GM19397 (cell line): ENCODE results near the gene LRR1.
A peak's percentile ranks its signal among the peaks of the same experiment; 100 is the strongest.
"Not testable (repeated sequence)": the region's sequence is repeated elsewhere in the genome, so short reads cannot be mapped to it uniquely, and the experiment has no call there.

ENCODE experiments used
- ATAC-seq: cut with Tn5 transposase; IDR thresholded peaks from one replicate; pipeline ENCODE4 v1.9.1; 2021; ENCODE audit warnings: mild to moderate bottlenecking, moderate library complexity; ENCODE audit not compliant: unreplicated experiment

LRR1 gene

DNA sequence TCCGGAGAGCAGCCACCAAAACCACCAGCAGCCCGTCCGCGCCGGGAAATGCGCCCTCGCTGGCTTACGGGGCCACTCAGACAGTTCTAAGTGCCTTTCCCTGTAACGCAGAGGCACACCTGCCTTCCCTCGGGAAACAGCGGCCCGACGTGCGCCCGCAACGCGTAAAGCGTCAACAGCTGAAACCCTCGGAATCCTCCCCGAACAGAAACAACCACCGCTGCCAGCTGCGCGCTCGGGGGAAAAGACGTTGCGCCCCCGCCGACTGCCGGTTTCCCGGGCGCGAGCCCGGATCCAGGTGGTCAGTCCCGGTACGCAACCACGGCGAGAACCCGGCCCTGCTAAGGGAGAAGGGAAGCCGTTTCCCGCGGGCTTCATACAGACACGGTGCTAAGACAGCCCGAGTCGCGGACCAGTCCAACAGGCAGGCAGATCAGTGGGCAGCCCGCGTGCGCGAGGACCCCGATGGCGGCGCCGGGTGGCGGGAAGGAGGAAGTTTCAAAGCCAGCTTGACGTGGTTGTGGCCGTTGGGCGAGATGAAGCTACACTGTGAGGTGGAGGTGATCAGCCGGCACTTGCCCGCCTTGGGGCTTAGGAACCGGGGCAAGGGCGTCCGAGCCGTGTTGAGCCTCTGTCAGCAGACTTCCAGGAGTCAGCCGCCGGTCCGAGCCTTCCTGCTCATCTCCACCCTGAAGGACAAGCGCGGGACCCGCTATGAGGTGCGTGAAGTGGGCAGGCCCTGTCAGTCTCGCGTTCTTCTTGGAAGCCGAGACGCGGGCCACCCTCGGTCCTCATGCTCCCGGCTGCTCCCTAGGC lies at the start of gene LRR1:
LRR1 (plus strand) TSS at position 456 of the 816 bp plus-strand sequence; CDS start at position 537, 81 bp downstream.
- ATAC-seq = peak; percentile 66

DNA sequence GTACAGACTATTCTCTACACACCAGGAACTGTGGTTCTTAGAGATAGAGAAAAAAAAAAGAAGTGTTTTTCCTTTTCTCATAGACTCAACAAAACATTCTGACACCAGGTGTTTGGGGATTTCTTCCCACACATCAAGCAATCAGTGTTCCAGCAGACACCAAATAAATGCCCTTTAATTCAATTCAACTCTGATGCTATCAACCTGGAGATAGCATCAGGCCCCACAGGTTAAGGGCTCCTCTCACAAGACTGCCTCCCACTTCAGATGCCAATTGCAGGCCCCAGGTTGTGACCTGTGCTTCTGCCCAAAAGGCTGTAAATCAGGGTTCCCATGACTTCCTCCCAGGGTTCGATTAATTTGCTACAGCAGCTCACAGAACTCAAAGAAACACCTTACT lies 49.3 kb upstream of the LRR1 start:
- ATAC-seq = no peak

DNA sequence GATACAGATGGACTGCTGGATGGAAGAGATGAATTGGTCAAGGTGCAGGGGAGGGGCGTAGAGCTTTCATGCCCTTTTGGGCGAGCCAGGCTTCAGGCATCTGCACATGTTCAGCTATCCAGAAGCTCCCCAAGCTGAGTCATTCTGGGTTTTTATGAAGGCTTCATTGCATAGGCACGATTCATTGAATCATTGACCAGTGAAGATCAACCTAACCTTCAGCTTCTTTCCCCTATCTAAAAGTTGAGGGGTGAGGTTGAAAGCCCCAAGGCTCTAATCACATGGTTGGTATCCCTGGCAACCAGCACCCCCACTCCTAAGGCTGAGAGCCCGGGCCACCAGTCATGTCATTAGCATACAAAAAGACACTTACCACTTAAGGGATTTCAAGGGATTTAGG lies 48.9 kb upstream of the LRR1 start:
- no peak for ATAC-seq

DNA sequence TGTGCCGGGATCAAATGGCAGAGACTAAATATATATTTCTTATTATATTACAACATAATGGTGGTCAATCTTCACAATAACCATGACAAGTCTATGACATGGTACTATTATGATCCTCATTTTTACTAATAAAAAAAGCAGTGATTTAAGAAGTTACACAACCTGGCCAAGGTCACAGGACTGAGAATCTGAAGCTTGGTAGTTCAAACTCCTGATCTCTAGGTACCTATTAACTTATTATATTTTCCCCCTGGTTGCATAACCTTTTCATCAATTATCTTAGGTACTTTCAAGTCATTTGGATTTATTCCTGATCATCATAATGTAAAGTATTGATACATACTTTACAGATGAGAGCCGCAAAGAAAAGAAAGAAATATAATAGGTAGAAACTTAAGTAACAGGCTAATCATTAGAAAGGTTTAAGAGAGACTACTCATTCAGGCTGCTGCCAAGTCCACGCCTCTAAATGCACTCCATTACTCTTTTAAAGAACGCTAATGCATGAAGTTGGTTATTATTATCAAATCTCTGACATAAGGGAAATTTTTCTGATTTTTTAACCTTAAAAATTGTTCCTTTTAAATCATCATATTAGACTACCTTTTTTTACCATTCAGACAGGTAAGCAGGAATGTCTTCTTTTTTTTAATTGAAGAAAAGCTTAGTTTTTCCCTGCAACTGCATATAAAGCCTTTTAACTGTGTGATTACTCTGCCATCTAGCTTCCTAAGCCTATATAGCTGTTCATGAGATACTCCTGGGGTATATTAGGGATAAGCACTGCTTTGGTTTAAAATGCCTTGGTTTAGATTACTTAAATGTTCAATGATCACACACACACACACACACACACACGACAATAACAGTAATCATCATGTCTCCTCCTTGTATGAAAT lies 48.2 kb upstream of the LRR1 start:
- ATAC-seq = no peak

DNA sequence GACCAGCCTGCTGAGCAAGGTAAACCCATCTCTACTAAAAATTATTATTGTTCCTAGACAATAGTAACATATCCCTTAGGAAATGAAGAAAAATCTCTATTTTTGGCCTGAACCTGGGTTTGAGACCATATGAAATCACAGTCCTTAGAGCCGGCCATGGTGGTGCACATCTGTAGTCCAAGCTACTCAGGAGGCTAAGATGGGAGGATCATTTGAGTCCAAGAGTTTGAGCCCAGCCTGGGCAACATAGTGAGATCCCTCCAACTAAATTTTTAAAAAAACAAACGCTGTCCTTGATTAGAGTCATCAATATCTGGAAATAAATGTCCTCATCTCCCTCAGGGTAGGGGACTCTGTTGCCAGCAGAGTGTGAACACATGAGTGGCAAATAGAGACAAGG lies 47.2 kb upstream of the LRR1 start:
- no peak for ATAC-seq

DNA sequence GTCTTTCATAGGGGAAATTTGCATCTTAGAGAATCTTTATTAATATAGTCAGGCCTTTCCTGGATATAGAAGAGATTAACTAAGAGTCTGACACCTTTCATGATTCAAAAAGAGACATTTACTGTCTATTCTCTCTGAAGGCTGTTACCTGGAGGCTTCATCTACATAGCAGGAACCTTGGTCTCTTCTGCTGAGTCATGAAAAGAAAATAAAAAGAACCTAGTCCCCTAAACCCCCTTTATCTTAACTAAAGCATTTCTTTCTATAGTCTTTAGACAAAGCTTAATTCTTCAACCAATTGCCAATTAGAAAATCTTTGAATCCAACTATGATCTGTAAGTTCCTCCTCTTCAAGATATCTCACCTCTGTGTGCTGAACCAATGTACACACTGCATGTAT lies 45.6 kb upstream of the LRR1 start:
- no peak for ATAC-seq

- no peak for ATAC-seq
These were observed 44.8 kb upstream of the LRR1 start for GRCh38 chr14:49553892-49554291.

DNA sequence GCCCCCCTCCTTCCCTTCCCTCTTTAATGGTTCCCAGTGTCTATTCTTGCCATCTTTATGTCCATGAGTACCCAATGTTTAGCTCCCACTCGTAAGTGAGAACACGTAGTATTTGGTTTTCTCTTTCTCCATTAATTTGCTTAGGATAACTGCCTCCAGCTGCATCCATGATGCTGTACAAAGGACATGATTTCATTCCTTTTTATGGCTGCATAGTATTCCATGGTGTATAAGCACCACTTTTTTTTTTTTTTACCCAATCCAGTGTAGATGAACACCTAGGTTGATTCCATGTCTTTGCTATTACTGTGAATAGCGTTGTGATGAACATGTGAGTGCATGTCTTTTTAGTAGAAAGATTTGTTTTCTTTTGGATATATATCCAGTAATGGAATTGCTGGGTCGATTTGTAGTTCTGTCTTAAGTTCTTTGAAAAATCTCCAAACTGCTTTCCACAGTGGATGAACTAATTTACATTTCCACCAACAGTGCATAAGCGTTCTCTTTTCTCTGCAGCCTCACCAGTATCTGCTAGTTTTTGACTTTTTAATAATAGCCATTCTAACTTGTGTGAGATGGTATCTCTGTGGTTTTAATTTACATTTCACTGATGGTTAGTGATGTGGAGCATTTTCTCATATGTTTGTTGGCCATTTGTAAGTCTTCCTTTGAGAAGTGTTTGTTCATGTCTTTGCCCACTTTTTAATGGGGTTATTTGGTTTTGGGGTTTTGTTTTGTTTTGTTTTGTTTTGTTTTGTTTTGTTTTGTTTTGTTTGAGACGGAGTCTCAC lies 38.6 kb upstream of the LRR1 start:
- no peak for ATAC-seq

- no peak for ATAC-seq
These were observed 32.0 kb upstream of the LRR1 start for GRCh38 chr14:49566714-49567113.

GRCh38 chr14:49569281-49569680 lies 29.5 kb upstream of the LRR1 start:
- ATAC-seq = no peak

DNA sequence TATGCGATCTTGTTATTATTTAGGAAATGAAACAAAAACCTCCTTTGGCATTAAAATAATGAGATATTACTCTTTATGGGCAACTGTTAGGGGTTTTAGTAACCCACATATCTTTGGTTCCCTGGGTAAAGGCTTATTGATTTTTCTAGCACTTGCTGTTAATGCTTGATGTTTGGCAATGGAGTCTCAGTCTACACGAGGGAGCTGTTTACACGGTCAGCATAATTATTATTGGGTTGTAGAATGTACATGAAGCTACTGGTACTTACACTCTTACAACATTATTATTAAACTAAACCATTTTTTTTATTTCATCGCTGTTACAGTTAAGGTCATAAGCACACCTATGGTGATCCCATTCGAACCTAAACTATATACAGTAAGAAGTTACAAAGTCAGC lies 24.7 kb upstream of the LRR1 start:
- no peak for ATAC-seq

DNA sequence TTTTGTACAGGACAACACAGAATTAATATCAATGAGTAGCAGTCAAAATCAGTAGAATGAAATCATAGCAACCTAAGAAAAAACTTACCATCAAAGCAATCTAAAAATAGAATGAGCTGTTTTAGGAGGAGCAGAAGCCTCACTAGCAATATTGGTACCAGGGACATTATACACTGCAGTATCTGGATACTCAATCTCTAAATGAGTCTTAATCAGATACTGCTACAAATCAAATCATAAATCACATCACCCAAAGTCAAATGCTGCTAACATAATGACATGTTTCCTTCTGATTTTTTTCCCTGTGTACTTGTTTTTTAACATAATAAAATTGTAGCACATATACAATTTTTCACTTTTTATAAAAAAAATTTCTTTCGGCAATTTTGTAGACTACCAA lies 20.6 kb upstream of the LRR1 start:
- ATAC-seq = no peak

DNA sequence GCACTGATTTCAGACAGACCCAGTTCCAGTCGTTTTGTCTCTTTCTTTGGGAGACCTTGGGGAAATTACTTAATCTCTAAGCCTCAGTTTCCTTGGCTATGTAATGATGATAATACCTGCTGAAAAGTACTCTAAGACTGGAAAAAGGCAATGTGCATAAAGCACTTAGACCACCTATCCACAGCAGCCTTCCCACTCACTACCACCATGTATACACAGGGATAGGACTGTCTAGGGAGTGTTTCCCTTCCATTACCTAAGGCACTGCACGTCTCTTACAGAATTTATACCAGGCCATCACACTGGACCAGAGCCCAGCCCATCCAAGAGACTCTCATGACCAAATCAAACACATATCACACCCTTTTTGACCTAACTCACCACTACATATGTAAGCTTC lies 18.9 kb upstream of the LRR1 start:
- ATAC-seq = no peak

DNA sequence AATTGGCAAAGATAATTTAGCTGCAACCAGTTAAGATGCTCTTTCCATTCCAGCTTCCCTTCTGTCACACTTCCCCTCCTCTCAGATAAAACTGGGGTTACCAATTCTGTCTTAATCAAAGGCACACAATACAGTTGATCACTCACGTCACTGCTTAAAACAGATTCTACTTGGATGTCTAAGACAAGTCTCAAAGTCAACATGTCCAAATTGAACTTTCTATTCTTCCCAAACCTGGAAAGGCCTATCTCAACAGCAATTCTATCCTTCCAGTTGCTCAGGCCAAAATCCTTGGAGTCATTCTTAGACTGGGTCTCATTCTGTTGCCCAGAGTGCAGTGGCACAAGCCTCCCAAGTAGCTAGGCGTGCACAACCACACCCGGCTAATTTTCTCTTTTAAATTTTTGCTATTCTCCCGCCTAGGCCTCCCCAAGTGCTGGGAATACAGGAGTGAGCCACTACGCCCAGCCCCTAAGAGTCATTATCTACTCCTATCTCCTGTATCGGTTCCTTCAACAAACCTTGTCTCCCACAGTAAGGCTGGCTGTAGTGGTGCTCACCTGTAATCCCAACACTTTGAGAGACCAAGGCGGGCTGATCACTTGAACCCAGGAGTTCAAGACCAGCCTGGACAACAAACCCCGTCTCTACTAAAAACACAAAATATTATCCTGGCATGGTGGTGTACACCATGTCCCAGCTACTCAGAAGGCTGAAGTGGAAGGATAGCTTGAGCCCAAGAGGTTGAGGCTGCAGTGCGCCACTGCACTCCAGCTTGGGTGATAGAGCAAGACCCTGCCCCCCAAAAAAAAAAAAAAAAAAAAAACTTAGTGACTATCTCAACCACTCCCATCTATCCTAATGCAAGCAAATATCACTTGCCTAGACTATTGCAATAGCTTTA lies 17.3 kb upstream of the LRR1 start:
- no peak for ATAC-seq

DNA sequence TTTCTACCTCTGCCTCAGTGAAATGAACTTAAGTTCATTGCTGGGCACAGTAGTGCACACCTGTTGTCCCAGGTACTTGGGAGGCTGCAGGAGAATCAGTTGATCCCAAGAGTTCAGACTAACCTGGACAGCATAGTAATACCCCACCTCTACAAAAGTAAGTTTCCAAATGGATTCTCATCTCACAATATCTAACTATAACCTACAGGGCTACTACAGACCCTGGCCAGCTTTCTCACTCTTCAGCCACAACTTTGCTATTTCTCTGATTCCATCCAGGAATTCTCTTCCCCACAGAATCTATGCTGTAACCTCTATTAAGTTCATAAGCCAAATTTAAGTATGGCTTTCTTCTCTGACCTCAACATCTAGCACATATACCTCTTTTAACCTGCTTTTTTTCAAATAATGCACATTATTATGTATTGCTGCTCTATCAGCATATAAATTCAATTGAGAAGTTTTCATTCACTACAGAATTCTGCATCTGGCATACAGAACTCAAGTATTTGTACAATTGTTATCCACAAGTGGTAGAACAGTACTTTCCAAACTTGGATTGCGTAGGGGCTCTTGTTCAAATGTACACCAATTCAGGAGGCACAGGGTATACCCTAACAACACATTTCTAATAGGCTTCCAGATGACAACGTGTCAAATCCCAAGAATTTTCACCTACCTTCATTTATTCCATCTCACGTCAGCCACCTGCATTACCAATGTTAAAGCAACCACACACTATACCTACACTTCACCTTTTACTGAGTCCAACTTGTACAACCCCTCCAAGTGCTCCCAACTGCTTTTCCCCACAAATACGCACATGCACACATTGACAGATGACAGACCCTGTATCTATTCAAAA lies 16.4 kb upstream of the LRR1 start:
- ATAC-seq = no peak

GRCh38 chr14:49583629-49584028 lies 15.1 kb upstream of the LRR1 start:
- no peak for ATAC-seq

DNA sequence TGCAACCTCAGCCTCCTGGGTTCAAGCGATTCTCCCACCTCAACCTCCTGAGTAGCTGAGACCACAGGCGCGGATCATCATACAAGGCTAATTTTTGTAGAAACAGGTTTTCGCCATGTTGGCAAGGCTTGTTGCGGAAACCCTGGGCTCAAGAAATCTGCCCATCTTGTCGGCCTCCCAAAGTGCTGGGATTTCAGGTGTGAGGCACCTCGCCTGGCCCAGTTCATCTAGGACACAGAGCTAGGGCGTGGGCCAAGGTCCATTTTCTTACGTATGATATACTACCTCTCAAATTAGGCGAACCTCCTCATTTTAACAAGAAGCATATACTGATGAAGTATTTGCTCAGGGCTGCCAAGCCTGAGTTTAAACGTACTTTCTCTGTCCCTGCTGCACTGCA lies 14.7 kb upstream of the LRR1 start:
- no peak for ATAC-seq

GRCh38 chr14:49584981-49585640 lies 13.6 kb upstream of the LRR1 start:
- ATAC-seq = not testable (repeated sequence)
